Inflammatory macrophage treated with lipopolysaccharide for 4 hours (primary cell): ENCODE results near the gene CARTPT.

Experiments used
- DNase-seq: peaks from one replicate; pipeline ENCODE4 v3.0.0-alpha.2; 2020

The CARTPT gene

GRCh38 chr5:71719063-71719964 lies at the start of gene CARTPT:
TSS of gene CARTPT (plus strand) at chr5:71719275. CDS start at chr5:71719294, 19 bp downstream.
- no peak for DNase-seq

DNA sequence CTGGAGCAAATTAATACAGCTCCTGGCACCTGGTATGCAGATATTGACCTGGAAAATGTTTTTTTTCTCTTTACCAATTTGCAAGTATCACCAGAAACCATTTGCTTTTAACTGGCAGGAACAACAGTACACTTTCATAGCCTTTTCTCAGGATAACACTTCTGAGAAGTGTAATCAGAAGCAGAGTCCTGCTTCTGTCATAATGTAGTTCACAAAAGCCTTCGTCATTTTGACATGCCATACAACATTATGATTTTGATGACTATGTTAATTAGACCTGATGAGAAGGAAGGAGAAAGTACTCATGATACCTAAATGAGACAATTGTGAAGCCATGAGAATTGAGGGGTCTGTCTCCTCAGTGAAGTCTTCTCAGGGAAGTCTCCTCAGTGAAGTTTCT lies 41.1 kb upstream of the CARTPT start:
- DNase-seq, result no peak

- no peak for DNase-seq
Observed at GRCh38 chr5:71679714-71680113, 39.4 kb upstream of the CARTPT start.

- no peak for DNase-seq
Observed at GRCh38 chr5:71680510-71680909, 38.6 kb upstream of the CARTPT start.

- no peak for DNase-seq
Observed at GRCh38 chr5:71681296-71681695, 37.8 kb upstream of the CARTPT start.

- no peak for DNase-seq
Observed at GRCh38 chr5:71684309-71684708, 34.8 kb upstream of the CARTPT start.

DNA sequence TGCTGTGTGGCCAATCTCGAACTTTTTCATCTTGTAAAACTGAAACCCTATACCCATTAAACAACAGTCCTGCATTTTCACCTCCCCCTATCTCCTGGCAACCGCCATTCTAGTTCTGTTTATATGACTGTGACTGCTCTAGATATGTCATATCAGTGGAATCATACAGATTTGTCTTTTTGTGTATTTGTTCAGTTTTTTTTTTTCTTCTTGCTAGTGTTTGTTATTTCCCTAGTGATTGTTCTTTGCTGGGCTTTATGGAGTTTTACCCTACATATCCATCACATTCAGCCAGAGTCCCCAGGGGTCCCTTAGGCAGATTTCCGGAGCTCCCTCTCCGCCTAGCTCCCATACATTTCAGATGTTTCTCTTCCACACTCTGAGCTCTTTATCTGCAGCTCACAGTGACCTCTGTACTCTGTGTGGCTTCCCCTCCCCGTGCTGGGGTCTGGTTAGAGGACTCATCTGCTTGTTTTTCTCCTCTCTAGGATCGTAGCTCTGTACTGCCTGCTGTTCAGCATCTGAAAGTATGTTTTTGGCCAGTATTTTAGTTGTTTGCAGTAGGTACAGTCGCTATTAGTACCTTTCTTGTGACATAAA lies 25.1 kb upstream of the CARTPT start:
- no peak for DNase-seq

DNA sequence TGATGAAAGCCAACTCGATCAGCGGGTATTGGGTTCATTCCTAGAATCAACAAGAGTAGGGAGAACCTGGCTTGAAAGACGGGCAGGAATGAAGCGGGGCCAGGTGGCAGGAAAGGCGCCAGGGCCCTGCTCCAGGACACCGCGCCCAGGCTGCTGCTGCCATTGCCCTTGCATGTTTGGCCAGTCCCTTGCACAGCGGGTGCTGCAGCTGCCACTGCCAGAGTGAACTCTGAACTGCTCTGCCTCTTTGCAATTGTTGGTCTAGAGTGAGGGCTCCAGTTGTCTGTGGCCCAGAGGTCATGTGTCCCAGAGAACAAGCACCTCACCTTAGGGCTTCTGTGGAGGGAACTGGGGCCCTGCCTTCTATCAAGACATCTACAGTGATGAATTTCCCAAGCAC lies 24.0 kb upstream of the CARTPT start:
- no peak for DNase-seq

DNA sequence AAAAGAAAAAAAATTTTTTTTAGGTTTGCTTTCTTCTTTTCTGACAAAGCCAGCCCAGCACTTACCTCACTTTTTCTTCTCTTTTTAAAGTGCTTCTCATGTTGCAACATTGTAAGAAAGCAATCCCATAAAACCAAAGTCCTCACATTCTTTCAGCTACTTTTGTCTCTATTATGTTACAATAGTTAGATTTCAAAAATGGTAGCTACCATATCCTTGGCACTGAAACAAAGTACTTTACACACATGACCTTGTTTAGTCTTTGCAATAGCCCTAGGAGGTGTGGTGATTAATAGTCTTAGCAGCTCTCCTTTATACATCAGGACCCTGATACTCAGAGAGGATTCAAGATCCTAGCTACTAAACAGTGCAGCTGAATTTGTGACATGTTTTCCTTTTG lies 23.5 kb upstream of the CARTPT start:
- DNase-seq, result no peak

DNA sequence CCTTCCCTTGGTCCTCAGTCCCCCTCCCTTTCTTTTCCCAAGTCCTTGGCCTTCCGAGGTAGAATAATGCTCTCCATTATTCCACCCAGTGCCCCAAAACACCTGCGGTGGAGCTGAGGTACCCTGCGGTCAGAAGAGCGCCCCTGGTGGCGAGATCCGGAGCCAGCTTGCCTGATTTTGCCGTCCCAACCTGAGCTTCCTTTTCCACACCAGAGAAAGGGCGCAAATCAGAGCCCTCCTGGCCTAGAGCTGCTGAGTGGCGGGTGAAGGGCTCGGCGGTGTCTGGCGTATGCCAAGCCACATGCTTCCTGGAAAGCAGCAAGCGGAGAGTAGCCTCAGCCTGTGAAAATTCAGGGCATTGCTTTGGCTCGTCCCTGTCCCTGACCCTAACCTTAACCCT lies 21.1 kb upstream of the CARTPT start:
- no peak for DNase-seq

- no peak for DNase-seq
Observed at GRCh38 chr5:71699233-71699632, 19.8 kb upstream of the CARTPT start.

DNA sequence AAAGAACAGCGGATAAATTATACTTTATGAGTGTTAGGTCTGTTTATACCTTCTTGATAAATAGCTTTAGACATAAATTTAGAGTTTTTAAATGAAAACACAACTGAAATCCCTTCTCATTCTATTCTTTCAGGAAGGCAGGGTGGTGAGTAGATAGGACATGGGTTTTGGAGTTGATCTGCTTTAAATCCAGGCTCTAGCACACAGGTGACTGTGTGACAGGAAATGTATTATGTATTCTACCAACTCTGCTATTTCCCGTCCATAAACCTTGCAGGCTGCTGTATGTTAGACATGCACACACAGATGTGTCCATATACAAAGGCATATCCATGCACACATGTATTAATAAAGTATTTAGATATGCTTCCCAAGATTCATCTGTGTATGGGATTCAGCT lies 19.3 kb upstream of the CARTPT start:
- no peak for DNase-seq

- DNase-seq, result no peak
Observed at GRCh38 chr5:71700803-71701202, 18.3 kb upstream of the CARTPT start.

DNA sequence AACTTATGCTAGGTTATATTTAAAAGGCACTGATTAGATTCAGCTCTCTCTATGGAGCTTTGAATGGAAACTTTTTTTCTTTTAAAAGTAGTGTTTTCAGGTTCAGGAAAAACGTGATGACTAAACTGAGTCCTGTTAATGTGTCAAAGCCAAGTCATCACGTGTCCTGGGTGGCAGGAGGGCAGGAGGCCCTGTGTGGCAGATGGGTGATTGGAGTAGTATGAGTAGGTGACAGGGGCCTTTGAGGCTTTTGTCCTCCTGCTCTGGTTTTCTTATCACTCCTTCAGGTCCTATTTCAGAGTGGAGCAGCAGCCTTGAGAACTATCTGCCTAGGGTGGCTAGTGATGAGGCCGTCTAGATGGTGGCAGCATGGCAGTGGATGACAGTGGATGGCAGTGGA lies 17.7 kb upstream of the CARTPT start:
- no peak for DNase-seq

GRCh38 chr5:71703941-71704340 lies 15.1 kb upstream of the CARTPT start:
- DNase-seq, result no peak

- DNase-seq, result no peak
Observed at GRCh38 chr5:71705421-71705820, 13.7 kb upstream of the CARTPT start.

GRCh38 chr5:71706906-71707305 lies 12.2 kb upstream of the CARTPT start:
- DNase-seq, result no peak

GRCh38 chr5:71711610-71712009 lies 7.5 kb upstream of the CARTPT start:
- no peak for DNase-seq

DNA sequence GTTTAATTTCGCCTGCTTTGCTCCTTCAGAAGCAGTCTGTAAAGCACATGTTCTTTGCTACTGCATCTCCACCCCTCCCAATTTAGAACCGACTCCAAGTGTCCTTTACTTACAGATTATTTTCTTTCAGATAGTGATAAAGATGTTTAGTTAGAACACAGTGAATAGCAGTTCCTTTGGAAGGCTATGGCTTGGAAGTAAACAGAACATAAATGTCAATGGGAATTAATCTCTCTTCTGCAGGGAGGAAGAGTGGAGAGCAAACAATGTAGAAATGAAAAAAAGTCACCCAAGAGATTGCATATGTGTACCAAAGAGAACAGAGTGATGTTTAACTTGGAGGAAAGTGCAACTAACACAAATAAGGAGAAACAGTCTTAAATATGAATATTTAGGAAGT lies 4.2 kb upstream of the CARTPT start:
- no peak for DNase-seq

GRCh38 chr5:71727978-71728377 lies 8.9 kb downstream of the CARTPT start:
- no peak for DNase-seq

DNA sequence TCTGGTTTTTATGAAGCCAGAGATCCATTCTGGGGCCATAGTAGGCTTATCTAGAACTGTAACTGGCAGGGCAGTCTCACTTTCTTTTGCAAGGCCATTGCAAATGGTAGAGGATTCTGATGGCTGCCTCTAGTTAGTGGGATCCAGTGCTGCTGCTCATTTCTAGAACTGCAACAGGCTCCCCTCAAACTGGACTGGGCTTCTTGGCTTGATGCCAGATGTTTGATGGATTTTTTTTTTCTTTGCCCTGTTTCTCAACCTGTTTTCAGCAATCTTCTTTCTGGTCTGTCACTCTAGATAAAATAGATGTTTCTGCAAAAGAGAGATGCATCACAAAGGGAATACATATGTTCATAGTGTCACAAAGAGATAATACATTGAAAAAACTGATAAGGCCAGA lies 11.9 kb downstream of the CARTPT start:
- DNase-seq, result no peak

- DNase-seq, result no peak
Observed at GRCh38 chr5:71732011-71732410, 12.9 kb downstream of the CARTPT start.

DNA sequence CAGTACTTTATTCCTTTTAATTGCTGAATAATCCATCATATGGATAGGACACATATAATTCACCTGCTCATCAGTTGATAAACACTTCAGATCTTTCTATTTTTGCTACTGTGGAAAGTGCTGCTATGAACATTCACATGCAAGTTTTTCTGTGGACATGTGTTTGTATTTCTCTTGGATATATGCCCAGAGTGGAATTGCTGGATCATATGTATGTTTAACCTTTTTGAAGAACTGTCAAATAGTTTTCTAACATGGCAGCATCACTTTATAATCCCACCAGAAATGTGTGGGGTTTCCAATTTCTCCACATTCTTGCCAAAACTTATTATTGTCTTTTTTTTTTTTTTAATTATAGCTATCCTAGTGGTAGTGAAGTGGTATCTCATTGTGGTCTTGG lies 15.1 kb downstream of the CARTPT start:
- no peak for DNase-seq

- no peak for DNase-seq
Observed at GRCh38 chr5:71737931-71738539, 19.0 kb downstream of the CARTPT start.
